NCI-H2227 (cell line): Measurements from ENCODE around the gene SLC4A2.
A peak's percentile ranks its signal among the peaks of the same experiment; 100 is the strongest.

Experiments
- DNase-seq: peaks from one replicate; lab custom pipeline; 2025; ENCODE audit not compliant: unreplicated experiment; lab: John Stamatoyannopoulos, UW

SLC4A2 gene

GRCh38 chr7:151110941-151111645 is 51.7 kb downstream of the SLC4A2 start:
- peak; percentile 84 for DNase-seq

- peak; percentile 36 for DNase-seq
These were observed 54.2 kb downstream of the SLC4A2 start for GRCh38 chr7:151113344-151114150.

GRCh38 chr7:151114151-151115090 is 55.0 kb downstream of the SLC4A2 start:
- DNase-seq: no peak

- no peak for DNase-seq
These were observed 55.9 kb downstream of the SLC4A2 start for GRCh38 chr7:151115121-151115835.

- DNase-seq: no peak
These were observed 56.5 kb downstream of the SLC4A2 start for GRCh38 chr7:151115836-151116418.

- DNase-seq: no peak
These were observed 57.4 kb downstream of the SLC4A2 start for GRCh38 chr7:151116603-151117440.

GRCh38 chr7:151117565-151117964 is 58.2 kb downstream of the SLC4A2 start:
- DNase-seq: no peak

GRCh38 chr7:151118108-151119054 is 59.0 kb downstream of the SLC4A2 start:
- no peak for DNase-seq

- no peak for DNase-seq
These were observed 59.6 kb downstream of the SLC4A2 start for GRCh38 chr7:151119055-151119415.

GRCh38 chr7:151119902-151120301 is 60.5 kb downstream of the SLC4A2 start:
- peak; percentile 60 for DNase-seq

- DNase-seq: no peak
These were observed 61.5 kb downstream of the SLC4A2 start for GRCh38 chr7:151120896-151121295.

- DNase-seq: no peak
These were observed 62.2 kb downstream of the SLC4A2 start for GRCh38 chr7:151121380-151122170.

GRCh38 chr7:151122276-151122675 is 62.9 kb downstream of the SLC4A2 start:
- no peak for DNase-seq

GRCh38 chr7:151122796-151123157 is 63.4 kb downstream of the SLC4A2 start:
- DNase-seq: no peak

GRCh38 chr7:151123158-151123821 is 63.9 kb downstream of the SLC4A2 start:
- DNase-seq: no peak

- DNase-seq: peak; percentile 91
These were observed 64.6 kb downstream of the SLC4A2 start for GRCh38 chr7:151123822-151124464.

- DNase-seq: no peak
These were observed 65.1 kb downstream of the SLC4A2 start for GRCh38 chr7:151124481-151124880.
